DMS153 treated with DMSO at 0.1 percent for 48 hours (cell line): ENCODE measurements around the gene CFAP57.
A peak's percentile ranks its signal among the peaks of the same experiment; 100 is the strongest.
"Not testable (repeated sequence)": the region's sequence is repeated elsewhere in the genome, so short reads cannot be mapped to it uniquely, and the experiment has no call there.

ENCODE experiments used
- DNase-seq: peaks from one replicate; lab custom pipeline; 2025; ENCODE audit not compliant: unreplicated experiment; lab: John Stamatoyannopoulos, UW

CFAP57 gene

DNA sequence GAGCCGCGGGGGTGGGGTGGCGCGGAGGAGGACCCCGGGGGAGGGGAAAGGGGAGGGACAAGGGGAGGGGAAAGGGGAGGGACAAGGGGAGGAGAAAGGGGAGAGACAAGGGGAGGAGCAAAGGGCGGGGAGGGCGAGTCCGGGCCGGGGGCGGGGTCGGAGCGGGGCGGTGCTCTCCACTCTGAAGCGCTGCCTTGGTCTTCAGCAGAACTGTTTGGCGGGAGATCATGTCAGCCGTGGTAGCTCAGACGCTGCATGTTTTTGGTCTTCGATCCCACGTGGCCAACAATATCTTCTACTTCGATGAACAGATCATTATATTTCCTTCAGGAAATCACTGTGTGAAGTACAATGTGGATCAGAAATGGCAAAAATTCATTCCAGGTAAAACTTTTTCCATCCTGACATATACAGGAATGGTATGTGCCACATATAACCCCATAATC lies 420 bp downstream of the CFAP57 start:
- peak; percentile 86 for DNase-seq

DNA sequence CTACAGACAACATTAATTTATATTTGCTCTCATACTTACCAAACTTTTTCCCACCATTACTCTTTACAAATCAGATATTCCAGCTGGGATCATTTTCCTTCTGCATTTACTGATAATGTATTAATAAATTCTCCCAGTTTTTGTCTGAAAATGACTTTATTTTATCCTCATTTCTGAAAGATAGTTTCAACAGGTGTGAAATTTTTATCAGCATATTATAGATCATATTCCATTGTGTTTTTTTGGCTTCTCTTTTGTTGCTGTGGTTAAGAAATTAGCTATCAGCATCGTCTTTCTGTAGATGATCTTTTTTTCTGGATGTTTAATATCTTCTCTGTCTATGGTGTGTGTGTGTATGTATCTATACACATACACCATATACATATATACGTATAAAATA lies 2.7 kb downstream of the CFAP57 start:
- no peak for DNase-seq

DNA sequence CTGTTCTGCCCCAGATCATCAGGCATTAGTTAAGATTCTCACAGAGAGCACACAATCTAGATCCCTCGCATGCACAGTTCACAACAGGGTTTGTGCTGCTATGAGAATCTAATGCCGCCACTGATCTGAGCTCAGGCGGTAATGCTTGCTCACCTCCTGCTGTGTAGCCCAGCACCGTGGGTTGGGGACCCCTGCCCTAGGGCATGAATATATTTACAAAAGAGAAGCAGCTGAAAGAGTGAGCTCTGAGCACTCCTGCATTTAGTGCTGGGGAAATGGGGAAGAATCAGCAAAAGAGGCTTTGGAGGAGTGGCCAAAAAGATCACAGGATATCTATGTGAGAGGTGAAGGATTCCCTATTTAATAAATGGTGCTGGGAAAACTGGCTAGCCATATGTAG lies 5.6 kb downstream of the CFAP57 start:
- DNase-seq = no peak

DNA sequence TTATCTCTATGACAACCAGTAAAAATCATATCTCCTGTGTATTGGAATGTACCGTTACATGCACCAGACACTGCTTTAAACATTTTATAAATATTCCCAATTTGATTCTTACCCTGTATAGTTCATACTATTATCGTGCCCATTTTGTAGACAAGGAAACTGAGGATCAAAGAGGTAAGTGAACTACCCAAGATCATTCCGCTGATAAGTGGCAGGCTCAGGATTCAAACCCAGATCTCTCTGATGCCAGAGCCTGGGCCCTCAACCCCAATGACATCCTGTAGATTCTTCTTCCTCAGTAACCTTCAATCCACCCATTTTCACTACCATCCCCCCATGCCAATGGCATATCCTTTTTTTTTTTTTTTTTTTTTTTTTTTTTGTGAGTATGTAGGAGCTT lies 12.3 kb downstream of the CFAP57 start:
- DNase-seq = no peak

DNA sequence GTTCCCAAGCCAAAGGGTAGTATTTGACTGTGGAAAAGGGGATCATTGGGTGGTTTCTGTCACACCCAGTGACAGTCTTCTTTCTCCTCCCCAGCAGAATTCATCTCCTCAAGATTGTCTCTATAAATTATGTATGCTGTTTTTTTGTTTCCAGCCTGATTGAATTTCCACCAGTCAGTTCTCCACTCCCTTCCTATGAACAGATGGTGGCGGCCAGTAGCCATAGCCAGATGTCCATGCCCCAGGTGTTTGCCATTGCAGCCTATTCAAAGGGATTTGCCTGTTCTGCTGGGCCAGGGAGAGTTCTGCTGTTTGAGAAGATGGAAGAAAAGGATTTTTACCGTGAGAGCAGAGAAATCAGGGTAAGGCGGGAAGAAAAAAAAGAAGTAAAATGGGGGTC lies 12.9 kb downstream of the CFAP57 start:
- no peak for DNase-seq

DNA sequence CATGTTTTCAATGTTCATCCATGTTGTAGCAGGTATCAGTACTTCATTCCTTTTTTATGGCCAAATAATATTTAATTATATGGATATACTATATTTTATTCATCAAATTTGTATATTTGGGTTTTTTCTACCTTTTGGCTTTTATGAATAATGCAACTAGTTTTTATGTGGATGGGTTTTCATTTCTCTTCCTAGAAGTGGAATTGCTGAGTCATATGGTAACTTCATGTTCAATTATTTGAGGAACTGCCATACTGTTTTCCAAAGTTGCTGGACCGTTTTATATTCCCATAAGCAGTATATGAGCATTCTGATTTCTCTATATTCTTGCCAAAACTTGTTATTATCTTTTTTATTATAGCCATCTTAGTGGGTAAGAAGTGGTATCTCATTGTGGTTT lies 16.0 kb downstream of the CFAP57 start:
- DNase-seq = no peak

DNA sequence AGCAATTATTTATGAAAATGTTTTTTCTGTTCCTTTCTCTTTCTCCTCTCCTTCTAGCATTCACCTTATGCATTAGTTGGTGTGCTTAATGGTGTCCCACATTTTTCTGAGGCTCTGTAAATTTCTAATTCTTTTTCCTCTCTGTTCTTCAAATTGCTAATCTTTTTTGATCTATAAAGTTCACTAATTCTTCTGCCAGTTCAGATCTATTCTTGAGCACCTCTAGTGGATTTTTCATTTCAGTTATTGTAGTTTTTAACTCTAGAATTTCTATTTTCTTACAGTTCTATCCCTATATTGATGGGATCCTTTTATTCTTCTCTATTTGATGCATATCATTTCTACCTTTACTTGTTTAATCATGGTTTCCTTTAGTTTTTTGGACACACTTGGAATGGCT lies 22.4 kb downstream of the CFAP57 start:
- no peak for DNase-seq

DNA sequence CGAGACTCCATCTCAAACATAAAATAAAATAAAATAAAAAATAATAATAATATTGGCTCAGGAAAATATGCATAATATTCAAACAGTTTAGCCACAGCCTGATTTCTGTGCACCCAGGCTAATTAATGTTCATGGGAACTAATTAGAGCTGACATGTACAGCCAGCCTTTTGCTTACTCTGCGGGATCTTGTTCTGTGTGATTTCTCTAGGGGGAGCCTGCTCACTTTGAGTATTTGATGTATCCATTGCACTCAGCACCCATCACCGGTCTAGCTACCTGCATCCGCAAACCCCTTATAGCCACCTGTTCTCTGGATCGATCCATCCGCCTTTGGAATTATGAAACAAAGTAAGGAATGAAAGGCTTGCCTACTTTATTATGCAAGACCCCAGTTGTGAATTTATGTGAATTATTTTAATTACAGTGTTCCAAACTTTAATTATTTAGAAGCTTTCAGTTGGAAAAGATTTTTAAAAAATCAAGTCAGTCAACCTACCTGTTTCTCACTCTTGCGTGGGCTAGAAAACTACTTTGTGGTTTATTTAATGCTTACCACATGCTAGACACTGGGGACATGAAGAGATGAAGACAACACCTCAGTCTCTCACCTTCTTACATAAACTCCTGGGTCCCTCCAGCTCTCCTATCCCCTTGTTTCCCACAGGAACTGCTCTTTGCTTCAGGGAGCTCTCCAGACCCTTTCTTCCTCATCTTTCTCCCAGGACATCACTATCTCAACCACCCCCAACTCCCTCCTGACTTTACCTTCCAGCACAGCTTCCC lies 25.4 kb downstream of the CFAP57 start:
- no peak for DNase-seq

DNA sequence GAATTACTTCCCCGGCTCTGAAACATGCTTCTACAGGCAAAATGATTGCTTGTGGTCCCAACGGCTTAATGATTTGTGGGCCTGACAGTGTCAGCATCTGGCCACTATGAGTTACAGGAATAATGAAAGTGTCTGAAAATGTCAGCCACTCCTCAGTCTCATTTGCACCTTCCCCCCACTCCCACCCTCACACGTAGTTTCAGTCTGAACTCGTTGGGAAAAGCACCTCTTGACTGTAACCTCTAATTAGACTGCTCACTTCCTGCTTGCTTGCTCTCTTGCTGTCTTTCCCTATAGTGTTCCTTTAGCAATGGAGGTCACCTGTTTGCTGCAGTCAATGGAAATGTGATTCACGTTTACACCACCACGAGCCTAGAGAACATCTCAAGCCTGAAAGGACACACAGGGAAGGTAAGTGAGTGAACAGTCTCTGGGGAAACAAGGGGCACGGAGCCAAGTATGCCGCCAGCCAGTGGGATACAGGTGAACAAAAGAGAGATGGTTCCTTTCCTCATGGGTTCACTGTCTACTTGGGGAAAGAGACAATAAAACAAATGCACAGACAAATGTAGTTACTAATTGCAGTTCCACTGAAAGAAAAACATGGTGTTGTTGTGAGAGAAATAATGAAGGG lies 27.1 kb downstream of the CFAP57 start:
- peak; percentile 99 for DNase-seq

DNA sequence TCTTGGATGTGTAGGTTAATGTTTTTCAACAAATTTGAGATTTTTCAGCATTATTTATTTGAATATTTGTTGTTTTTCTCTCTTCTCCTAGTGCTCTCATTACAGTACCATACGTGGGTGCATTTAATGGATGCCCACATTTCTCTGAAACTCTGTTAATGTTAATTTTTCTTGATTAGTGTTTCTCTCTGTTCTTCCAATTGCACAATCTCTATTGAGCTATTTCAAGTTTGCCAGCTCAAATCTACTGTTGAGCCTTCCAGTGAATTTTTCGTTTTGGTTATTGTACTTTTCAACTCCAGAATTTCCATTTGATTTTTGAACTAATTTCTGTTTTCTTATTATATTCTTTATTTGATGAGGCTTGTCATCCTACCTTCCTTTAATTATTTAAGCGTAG lies 31.7 kb downstream of the CFAP57 start:
- no peak for DNase-seq

DNA sequence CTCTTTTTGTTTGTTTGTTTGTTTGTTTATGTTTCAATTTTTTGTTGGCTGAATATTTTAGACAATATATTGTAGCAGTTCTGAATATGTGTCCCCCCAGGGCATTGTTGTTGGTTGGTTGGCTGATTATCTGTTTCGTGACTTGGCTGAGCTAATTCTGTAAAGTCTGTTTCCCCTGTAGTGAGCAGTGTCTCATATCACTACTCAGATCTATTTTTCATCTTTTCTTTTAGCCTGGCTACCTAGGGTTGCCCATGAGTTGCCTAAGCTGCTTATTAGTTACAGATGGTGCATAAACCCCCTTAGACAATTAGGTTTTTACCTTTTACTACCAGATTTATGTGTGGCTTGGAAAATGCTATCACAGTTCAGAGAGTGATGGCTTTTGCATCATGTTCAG lies 32.3 kb downstream of the CFAP57 start:
- no peak for DNase-seq

DNA sequence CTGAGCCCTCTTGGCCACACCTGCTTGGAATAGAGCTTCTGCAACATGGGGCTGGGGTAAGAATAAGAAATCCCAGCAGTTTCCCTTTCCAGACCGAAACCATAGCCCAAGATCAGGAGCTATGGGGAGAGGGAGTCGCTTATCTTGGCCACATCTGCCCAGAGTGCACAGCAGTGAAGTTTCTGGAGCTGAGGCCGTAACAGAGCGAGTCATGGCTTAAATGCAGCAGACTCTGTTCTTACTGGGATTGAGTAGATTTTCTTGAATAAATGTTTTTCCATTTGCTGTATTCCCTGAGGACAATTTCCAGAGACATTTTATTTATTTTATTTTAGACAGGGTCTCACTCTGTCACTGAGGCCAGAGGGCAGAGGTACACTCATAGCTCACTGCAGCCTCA lies 33.5 kb downstream of the CFAP57 start:
- no peak for DNase-seq

DNA sequence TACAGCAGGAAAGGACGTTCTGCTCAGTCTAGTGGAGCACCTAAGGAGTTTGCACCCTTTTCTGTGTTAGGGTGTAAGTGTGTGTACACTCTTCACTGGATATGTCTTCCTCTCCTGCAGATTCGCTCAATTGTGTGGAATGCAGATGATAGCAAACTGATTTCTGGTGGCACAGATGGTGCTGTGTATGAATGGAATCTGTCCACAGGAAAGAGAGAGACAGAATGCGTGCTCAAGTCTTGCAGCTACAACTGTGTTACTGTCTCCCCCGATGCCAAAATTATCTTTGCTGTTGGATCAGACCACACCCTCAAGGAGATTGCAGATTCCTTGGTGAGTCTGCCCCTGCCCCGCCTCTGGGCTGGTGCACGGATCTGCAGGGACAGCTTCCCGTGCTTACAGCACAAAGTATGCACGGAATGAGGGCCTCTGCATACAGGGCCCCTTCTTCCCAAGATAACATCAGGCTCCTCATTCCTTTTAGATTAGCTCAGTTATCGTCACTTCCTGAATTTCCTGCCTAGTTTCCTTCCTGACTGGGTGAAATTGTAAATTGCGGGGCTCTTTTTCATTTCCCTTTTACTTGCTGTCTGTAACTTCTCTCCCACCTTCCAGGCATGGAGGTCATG lies 34.6 kb downstream of the CFAP57 start:
- no peak for DNase-seq

DNA sequence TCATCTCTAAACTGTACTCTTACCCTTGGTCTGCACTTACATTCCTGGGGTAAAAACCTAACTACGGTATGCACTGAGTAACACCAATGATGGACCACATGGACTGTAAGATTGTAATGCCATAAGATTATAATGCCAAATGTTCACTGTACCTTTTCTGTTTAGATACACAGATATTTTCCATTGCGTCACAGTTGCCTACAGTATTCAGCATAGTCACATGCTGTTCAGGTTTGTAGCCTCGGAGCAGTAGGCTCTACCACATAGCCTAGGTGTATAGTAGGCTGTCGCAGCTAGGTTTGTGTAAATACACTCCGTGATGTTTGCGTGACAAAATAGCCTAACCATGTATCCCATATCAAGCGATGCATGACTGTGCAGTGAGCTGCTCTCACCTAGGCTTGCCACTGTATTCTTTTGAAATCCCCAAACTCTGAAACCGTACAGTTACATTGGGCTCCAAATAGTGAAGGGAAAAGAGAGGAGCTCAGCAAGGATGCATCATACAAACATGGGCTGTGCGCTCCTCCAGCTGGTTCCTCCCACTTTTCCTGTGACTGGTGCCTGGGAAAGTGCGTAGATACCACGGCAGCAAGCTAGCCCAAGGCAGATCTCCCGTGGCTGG lies 35.2 kb downstream of the CFAP57 start:
- DNase-seq = no peak

DNA sequence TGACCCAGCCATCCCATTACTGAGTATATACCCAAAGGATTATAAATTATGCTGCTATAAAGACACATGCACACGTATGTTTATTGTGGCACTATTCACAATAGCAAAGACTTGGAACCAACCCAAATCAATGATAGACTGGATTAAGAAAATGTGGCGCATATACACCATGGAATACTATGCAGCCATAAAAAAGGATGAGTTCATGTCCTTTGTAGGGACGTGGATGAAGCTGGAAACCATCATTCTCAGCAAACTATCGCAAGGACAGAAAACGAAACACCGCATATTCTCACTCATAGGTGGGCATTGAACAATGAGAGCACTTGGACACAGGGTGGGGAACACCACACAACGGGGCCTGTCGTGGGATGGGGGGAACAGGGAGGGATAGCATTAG lies 36.1 kb downstream of the CFAP57 start:
- not testable (repeated sequence) for DNase-seq

DNA sequence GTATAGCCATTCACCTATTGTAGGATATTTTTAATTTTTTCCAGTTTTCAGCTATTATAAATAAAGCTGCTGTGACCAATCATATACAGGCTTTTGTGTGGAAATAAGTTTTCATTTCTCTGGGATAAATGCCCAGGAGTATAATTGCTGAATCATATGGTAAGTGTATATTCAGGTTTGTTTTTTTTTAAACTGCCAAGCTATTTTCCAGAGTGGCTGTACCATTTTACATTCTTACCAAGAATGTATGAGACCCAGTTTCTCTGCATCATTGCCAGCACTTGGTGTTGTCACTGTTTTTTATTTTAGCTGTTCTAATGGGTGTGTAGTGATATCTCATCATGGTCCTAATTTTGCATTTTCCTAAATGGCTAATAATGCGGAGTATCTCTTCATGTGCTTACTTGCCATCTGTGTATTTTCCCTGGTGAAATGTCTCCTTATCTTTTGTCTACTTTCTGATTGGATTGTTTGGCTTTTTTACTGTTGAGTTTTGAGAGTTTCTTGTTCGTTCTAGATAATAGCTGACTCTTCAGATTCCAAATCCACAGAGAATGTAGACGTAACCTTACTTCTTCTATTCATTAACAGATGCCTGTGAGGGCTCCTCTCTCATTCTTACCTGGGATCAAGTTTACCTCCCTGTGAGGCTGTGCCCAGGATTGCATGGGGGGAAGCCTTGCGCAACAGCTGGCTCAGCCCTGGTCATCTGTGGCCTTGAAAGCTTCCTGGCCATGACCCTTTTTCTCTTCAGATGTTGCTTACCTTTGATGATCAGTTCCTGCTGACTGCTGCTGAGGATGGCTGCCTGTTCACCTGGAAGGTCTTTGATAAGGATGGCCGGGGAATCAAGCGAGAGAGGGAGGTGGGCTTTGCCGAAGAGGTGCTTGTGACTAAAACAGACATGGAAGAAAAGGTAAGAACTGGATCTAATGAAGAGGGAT lies 42.6 kb downstream of the CFAP57 start:
- DNase-seq = no peak

DNA sequence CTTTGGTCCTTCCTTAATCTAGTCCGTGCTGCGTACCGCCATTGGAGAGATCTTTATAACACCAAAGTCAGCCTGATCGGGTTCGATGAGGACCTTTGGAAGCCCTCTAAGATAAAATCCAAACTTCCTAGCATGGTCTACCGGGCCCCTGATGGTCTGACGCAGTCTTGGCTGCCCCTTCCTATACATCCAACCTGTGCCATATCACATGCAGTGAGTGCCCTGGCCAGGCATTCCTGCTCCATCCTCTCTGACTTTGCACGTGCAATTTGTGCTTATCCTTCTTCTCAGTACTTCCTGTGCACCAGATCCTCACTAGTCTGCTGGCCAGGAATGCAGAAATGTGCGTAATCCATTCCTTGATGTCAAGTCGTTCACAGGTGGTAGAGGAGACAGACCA lies 45.6 kb downstream of the CFAP57 start:
- DNase-seq = no peak

DNA sequence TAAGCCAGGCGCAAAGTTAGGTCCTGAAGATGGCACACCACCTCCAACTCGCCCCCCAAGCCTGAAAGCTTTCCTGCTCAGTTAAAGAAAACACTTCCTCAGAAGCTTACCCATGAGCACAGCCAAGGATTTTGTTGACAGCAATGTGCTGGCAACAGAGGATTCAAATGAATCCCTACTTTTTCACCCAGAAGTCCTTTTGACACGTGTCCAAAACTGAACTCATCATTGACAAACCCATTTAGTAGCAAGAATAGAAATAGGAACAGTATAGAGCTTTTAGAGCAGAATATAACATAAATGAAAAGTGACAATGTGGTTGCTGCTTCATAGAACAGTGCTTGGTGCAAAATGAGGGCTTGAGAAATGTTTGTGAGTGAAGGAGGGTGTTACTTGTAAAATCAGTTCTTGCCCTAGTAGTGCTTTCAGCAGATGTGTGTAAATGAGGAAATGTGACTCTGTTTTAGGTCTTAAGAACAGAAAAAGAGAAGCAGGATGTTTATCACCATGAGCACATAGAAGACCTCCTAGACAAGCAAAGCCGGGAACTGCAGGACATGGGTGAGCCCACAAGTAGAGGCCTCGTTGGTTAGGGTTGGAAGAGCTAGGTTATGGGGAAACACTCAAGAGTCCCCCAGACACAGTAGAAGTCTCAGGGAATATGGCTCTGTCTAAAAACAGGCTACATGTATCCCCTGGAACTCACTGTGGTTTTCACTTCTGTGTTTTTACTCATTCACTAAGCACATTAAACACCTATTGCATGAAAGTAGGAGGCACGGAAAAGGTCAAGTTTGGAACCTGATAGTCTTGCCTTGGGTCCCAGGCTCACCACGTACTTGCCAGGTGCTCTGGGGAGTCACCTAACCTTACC lies 49.0 kb downstream of the CFAP57 start:
- no peak for DNase-seq

DNA sequence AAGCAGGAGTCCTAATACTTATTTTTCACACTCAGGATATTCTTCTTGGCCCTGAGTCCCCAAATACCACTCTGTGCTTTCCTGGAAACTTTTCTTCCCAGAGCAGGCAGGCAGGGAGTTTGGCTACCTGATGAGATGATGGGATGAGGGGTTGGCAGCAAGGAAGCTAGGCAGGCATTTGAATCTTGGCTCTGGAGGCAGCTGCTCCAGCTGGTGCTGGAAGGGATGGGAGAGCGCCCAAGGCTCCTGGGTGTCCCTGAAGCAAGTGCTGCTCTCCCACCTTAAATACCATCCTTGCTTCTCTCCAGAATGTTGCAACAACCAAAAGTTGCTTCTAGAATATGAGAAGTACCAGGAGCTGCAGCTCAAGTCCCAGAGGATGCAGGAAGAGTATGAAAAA lies 49.7 kb downstream of the CFAP57 start:
- no peak for DNase-seq

DNA sequence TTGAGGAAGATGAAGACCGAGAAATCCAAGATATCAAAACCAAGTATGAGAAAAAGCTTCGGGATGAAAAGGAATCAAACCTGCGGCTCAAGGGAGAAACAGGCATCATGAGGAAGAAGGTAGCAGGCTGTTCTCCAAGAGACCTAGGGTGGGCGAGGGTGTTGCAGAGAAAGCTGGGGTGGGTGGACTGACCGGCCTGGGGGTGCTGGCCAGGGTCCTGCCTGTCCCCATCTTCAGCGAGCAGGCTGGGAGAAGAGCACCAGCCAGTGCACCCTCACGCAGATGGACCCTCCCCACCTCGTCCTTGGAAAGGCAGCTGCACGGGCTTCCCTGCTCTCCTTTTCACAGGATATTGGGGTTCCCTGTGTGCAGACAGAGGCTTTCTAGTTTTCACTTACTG lies 50.7 kb downstream of the CFAP57 start:
- DNase-seq = no peak
